Heart left ventricle (tissue), 13 donors: ENCODE results near the gene FOXL2NB.

ENCODE experiments used
- CTCF ChIP-seq, 12 donors: fragments of 200-600 bp; sonication (generic) in 4 of 12; IDR thresholded peaks; one replicate each; pipeline versions ENCODE4 v1.5.0 to v1.8.0; 2018 to 2022; ENCODE audit warnings: antibody characterized with exemption in 12 of 12, mild to moderate bottlenecking in 5 of 12
- POLR2A ChIP-seq, 2 donors: fragments of 450-650 bp; IDR thresholded peaks; one replicate each; pipeline ENCODE4 v1.6.1; 2017; ENCODE audit warnings: antibody characterized with exemption in 2 of 2, mild to moderate bottlenecking in 2 of 2, moderate library complexity in 2 of 2
- donor health status: ischemic (EF 13 %, LVEDD 7.1; RV severe dilation, severe dysfunction).
- donor health status: DM: no; HTN: yes; CAD: no.
- donor health status: DM: no; HTN: no; CAD: no.
- donor health status: ischemic (EF 25% LVEDD 6.9; RV normal size, moderate dysfunction).
- donor health status: ischemic (EF 25% LVEDD 5.7; RV mildly dilated, moderate dysfunction).
- donor health status: ischemic (EF 35%, LVEDD 5.7; RV mildly dilated, moderate dysfunction).
- donor health status: nonischemic (EF 11% LVEDD 7.7; RV severe dilation, severe dysfunction).
- donor health status: DM: yes; HTN: yes; CAD: no.
- donor health status: PGD.
- donor health status: ischemic (EF 29% LVEDD 5.4; RV normal size, mild dysfunction).
- donor health status: nonischemic (EF 23%, LVEDD 6.1; RV moderate dilation, normal function).

DNA sequence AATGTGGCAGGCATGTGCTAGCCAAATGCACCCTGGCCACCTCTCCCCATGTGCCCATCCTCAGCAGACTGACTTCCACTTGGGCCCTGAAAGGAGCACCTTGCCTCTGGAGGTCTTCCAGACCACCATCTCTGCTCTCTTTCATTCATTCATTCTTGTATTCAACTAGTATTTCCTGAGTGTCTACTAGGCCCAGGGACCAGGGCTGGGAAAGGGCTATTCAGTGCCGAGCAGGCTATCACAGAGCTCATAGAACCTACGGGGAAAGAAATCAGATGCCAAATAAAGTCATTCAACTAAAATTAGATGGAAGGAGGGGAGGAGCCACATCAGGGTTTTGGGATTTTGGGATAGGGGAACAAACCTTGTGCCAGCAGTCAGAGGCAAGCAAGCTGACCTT is 40.2 kb downstream of the FOXL2NB start:
- TF ChIP-seq POLR2A (IDR thresholded peaks at IDR 0.05) = no peak
- no peak for TF ChIP-seq CTCF (IDR thresholded peaks at IDR 0.05)
